Prostate gland (tissue), 2 donors: ENCODE measurements around the gene RSAD2.

ENCODE experiments used
- CTCF ChIP-seq, 4 experiments: fragments of 200-600 bp in 2 of 4; fragments of 450-650 bp in 2 of 4; sonication (generic) in 2 of 4; IDR thresholded peaks; 1 replicate in 3 of 4; 2 replicates in 1 of 4; pipeline ENCODE4 v1.5.1; 2016 to 2019; ENCODE audit warnings: antibody characterized with exemption in 4 of 4, mild to moderate bottlenecking in 2 of 4, moderate library complexity in 2 of 4
- POLR2A ChIP-seq: fragments of 450-650 bp; IDR thresholded peaks from one replicate; pipeline ENCODE4 v1.6.1; 2016; ENCODE audit warnings: antibody characterized with exemption, mild to moderate bottlenecking
- POLR2AphosphoS5 ChIP-seq: sonication (generic); formaldehyde crosslinking; IDR thresholded peaks from one replicate; pipeline ENCODE4 v1.6.1; 2017; ENCODE audit warnings: antibody characterized with exemption

- TF ChIP-seq CTCF (IDR thresholded peaks at IDR 0.05) (no peak), POLR2A (no peak), POLR2AphosphoS5 (no peak)
These were observed 25.4 kb upstream of the RSAD2 start for GRCh38 chr2:6852195-6852594.
